Hepatocyte (in vitro differentiated cells): ENCODE measurements around the gene NUP85.

Experiments
- EZH2phosphoT487 ChIP-seq: fragments of 200-600 bp; sonication (generic); IDR thresholded peaks from one replicate; pipeline ENCODE4 v1.6.1; 2018; ENCODE audit warnings: antibody characterized with exemption, mild to moderate bottlenecking, low read depth, moderate library complexity; ENCODE audit not compliant: unreplicated experiment, severe bottlenecking
- TF ChIP-seq, protein P1 (sequence below): fragments of 200-600 bp; sonication (generic); IDR thresholded peaks from 2 replicates; pipeline ENCODE4 v1.5.1; 2016; ENCODE audit warnings: antibody characterized with exemption, mild to moderate bottlenecking; ENCODE audit not compliant: poor library complexity

DNA sequence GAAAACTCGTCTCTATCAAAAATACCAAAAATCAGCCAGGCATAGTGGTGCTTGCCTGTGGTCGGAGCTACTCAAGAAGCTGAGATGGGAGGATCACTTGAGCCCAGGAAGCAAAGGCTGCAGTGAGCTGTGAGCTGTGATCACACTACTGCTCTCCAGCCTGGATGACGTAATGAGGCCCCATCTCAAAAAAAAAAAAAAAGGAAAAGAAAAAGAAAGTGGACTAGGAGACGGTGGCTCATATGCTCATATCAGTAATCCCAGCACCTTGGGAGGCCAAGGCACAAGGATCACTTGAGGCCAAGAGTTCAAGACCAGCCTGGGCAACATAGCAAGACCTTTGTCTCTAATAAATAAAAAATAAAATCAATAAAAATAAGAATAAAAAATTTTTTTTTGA, 13.9 kb upstream of the NUP85 start:
- TF ChIP-seq, protein P1, sequence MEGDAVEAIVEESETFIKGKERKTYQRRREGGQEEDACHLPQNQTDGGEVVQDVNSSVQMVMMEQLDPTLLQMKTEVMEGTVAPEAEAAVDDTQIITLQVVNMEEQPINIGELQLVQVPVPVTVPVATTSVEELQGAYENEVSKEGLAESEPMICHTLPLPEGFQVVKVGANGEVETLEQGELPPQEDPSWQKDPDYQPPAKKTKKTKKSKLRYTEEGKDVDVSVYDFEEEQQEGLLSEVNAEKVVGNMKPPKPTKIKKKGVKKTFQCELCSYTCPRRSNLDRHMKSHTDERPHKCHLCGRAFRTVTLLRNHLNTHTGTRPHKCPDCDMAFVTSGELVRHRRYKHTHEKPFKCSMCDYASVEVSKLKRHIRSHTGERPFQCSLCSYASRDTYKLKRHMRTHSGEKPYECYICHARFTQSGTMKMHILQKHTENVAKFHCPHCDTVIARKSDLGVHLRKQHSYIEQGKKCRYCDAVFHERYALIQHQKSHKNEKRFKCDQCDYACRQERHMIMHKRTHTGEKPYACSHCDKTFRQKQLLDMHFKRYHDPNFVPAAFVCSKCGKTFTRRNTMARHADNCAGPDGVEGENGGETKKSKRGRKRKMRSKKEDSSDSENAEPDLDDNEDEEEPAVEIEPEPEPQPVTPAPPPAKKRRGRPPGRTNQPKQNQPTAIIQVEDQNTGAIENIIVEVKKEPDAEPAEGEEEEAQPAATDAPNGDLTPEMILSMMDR = no peak
- TF ChIP-seq EZH2phosphoT487 = no peak
